CD1c-positive myeloid dendritic cell (primary cell): ENCODE results near the gene ZC3H13.
"Not testable (repeated sequence)": the region's sequence is repeated elsewhere in the genome, so short reads cannot be mapped to it uniquely, and the experiment has no call there.

Source experiments
- DNase-seq: peaks from one replicate; pipeline ENCODE4 v3.0.0-alpha.2; 2016; ENCODE audit errors: extremely low spot score

The ZC3H13 gene

GRCh38 chr13:46006688-46007452 lies 45.7 kb downstream of the ZC3H13 start:
- DNase-seq: no peak

DNA sequence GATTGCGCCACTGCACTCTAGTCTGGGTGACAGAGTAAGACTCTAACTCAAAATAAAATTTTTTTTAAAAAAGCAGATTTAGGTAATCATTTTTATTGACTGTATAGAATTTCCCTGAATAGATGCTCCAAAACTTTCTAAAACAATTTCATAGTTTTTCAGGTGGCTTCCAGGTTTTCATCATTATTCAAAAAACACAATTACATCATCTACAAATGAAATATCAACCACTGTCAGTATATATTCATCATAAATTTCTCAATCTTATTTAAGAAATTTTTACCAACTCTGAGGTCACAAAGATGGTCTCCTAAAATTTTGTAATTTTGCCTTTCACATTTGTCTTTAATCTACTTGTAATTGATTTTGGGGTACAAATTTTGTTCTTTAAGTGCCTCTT lies 48.1 kb downstream of the ZC3H13 start:
- no peak for DNase-seq

GRCh38 chr13:45996631-45997030 lies 55.9 kb downstream of the ZC3H13 start:
- no peak for DNase-seq

DNA sequence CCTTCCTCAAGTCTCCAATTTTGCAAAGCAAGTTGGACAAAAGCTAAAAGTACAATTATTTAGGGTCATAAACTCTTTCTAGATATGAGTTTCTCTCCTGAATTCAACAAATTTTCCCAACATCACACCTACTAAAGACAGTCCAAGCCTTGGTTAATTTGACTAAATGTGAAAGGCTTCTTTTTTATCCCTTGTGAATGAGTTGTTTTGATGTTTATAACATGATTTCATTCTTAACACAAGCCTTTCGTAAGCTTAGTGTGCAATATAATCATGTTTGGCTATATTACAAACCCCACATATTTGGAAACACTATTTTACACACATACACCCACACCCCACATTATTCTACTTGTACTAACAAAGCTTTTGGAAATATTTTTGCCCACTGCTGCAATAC lies 57.3 kb downstream of the ZC3H13 start:
- no peak for DNase-seq

- DNase-seq: no peak
These were observed 57.8 kb downstream of the ZC3H13 start for GRCh38 chr13:45994752-45995151.

GRCh38 chr13:45989607-45990006 lies 62.9 kb downstream of the ZC3H13 start:
- DNase-seq: no peak

DNA sequence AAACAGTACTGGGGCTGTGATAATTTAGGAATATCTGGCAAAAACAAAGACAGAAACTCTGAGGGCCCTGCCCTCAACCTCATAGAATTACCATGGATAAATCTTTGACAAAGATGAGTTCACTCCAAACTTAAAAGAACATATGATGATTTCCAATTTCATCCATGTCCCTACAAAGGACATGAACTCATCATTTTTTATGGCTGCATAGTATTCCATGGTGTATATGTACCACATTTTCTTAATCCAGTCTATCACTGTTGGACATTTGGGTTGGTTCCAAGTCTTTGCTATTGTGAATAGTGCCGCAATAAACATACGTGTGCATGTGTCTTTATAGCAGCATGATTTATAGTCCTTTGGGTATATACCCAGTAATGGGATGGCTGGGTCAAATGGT lies 71.4 kb downstream of the ZC3H13 start:
- not testable (repeated sequence) for DNase-seq

GRCh38 chr13:45975337-45975736 lies 77.2 kb downstream of the ZC3H13 start:
- no peak for DNase-seq

- no peak for DNase-seq
These were observed 78.0 kb downstream of the ZC3H13 start for GRCh38 chr13:45974500-45974899.

GRCh38 chr13:45967589-45967988 lies 85.0 kb downstream of the ZC3H13 start:
- no peak for DNase-seq

- DNase-seq: no peak
These were observed 85.8 kb downstream of the ZC3H13 start for GRCh38 chr13:45966715-45967114.

DNA sequence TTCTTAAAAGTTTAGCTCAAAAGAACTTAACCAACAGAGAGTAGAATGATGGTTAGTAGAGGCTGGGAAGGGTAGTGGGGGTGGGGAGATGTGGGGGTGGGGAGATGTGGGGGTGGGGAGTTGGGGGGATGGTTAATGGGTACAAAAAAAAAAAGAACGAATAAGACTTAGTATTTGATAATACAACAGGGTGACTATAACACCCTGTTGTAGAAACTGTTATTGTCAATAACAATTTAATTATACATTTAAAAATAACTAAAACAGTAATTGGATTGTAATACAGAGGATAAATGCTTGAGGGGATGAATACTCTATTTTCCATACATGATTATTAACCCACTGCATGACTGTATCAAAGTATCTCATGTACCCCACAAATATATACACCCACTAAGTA lies 91.1 kb downstream of the ZC3H13 start:
- DNase-seq: no peak

GRCh38 chr13:45954836-45955800 lies 97.4 kb downstream of the ZC3H13 start:
- DNase-seq: peak; percentile 31

DNA sequence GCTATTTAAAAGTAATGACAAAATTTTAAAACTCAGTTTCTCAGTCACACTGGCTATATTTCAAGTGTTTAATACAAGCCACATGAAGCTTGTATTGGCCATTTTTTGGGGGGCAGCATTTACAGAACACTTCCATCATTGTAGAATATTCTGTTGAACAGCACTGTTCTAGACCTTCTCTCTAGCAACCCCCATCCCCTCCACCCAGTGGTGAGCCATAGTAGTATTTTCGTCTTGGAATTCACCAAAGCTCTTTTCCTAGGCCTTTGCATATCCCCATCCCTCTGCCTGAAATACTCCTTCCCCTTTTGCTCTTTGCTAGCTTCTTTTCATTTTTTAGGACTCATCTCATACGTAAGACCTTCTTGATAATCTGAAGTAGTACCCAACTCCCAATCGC lies 99.5 kb downstream of the ZC3H13 start:
- no peak for DNase-seq

- DNase-seq: peak; percentile 34
These were observed 100.8 kb downstream of the ZC3H13 start for GRCh38 chr13:45951724-45952123.

DNA sequence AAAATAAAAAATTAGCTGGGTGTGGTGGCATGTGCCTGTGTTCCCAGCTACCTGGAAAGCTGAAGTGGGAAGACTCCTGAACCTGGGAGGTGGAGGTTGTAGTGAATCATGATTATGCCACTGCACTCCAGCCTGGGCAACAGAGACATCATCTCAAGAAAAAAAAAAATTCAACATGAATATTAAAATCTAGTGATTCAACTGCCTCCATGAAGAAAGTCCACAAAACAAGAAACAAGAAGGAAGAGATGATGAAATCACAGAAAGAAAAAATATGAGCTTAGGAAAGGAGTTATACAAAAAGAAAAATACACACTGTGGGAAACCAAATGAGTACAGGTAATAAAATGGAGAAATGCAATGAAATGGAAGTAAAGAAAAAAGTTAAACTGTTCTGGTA lies 101.4 kb downstream of the ZC3H13 start:
- DNase-seq: peak; percentile 13

- peak; percentile 85 for DNase-seq
These were observed 102.1 kb downstream of the ZC3H13 start for GRCh38 chr13:45950386-45951000.

- DNase-seq: no peak
These were observed 103.4 kb downstream of the ZC3H13 start for GRCh38 chr13:45949161-45949560.

DNA sequence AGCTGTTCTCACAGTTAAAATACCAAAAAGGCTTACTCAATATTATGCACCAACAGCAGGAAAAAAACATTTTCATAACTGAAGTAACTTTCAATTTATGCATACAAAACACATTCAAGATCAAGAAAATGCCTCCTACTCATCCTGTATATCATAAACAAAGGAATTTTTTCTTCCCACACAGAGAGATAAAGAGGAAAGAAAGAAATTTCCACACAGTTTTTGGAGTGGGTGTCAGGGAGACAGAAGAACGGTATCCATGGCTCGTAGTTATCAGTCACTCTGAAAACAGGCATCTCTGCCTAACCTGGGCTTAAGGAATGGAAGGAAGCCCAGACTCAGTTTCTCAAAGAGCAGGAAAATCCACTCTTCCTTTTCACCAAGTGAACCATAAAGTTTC lies 108.6 kb downstream of the ZC3H13 start:
- peak; percentile 37 for DNase-seq

DNA sequence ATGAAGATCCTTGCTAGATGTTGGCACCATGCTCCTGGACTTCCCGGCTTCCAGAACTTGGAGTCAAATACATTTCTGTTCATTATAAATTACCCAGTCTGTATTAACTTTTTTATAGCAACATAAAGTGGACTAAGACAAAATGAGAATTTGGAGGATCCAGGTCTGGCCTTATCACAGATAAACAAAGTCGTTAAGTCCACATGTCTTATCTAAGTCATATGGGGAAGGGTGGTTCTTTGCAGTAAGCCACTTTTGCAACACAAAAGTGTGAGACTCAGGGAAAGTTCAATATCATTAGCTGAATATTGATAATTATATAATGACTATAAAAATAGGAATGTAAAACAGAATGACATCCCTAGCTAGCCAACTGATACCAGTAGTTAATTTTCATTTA lies 109.4 kb downstream of the ZC3H13 start:
- DNase-seq: no peak

- no peak for DNase-seq
These were observed 111.3 kb downstream of the ZC3H13 start for GRCh38 chr13:45941261-45941660.

DNA sequence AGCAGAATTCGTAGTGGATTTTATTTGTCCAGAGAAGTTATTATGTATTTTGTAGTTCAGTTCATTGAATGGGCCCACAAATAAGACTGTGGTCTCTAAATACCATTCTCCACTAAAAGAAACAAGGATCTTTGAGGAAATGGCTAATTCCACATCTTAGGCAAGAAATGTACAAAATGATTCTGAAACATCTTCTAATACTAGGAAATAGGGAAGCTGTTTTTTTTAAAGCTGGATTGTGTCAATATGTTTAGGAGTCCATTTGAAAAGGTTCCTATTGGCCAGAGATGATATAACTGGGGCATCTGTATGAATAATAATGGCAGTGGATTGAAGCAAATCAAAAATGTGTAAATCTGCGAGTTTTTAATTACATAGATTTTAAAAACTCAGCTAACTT lies 112.5 kb downstream of the ZC3H13 start:
- peak; percentile 48 for DNase-seq
